GM21360 (cell line): ENCODE results near the gene IL34.

Experiments
- ATAC-seq: cut with Tn5 transposase; IDR thresholded peaks from one replicate; pipeline ENCODE4 v1.9.1; 2021; ENCODE audit warnings: mild to moderate bottlenecking, moderate library complexity; ENCODE audit not compliant: unreplicated experiment

IL34 gene

DNA sequence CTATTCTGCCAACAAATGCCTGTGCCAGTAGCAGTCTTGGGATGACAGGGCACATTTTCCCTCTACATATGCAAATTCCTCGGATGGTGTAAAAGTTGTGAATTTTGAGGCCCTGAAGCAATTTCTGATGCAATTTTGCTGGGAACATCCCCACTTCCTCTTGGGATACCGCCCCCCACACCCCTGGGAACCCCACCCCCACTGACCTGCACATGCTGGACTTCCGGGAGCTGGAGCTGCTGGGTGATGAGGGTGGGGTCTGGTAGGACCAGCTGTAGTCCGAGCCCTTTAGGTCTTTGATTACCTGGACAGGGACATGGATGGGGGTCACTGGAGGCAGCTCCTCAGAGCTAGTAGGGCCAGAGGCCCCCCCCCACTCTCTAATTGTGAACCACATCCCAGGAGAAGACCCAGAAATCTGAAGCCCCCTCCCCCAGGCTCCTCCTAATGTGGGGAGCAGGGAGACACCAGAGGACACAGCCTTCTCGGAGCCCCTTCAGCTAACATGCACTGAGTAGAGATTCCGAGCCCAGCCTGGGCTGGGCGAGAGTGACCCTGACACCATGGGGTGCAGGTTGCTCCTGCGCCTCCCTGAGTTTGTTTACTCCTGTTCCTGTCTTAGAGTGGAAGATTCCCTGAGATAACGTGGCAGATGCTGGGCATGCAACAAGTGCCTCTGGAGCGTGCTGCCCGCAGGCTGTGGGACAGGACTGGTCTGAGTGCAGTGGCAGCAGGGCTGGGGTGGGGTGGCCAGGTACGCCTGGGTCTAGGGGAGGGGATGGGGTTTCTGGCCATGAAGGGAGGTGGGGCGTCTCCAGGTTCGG is 30.5 kb downstream of the IL34 start:
- ATAC-seq, result no peak

DNA sequence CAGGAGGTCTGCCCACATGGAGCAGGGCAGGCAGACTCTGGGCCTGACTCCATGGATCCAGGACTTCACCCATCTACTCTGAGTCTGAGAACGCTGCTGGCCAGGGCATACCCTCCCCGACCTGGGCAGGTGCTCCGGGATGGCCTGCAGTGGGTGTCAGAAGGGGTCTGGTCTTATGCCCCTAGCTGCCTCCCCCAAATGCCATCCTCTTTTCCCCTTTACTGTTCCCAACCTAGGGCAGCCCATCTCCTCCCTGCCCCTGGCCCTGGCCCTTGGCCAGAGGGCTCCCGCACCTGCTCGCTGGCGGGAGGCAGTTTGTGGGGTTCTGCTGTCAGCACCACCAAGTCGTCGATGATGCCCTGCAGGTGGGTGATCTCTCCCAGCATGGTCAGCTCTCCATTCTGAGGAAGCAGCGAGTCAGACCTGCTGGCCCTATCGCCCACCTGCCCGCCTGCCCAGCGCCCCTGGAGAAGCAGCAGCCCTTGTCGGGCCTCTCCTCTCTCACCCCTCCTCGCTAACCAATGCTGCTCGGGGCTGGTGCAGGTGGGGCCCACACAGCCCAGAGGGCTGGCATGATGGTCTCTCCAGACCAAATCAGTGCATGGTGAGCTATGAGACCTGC is 31.3 kb downstream of the IL34 start:
- no peak for ATAC-seq

DNA sequence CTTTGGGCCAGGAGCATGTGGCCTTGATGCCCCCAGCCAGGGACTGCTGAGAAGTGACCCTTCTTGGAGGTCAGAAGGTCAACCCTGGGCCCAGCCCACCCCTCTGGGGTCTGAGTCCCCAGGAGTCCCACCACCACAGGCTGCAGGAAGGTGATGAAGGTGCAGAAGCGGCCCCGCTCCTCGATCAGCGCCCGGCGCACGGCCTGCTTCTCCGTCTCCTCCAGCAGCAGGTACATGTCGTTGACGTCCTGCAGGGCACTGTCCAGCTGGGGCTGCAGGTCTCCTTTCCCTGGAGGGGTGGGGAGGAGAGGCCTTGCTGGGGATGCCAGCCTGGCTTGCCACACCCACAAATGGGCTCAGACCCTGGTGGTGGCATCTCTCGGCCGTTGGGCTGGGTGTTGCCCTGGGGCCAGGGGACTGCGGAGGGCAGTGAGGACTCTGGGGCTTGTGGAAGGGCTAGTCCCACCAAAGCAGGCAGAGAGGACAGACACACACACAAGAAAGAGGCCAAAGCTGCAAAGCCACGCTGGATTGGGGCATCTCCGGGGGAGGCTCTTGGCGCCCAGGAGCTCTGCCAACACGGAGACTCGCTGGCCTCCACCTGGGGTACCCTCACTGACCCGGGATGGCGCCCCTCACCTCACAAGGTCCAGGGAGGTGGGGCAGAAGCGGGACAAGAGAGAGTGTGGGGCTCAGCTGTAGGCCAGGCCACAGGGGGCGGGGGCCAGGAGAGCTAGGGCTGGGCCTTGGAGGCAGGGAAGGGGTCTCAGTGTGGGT is 31.9 kb downstream of the IL34 start:
- ATAC-seq, result no peak

DNA sequence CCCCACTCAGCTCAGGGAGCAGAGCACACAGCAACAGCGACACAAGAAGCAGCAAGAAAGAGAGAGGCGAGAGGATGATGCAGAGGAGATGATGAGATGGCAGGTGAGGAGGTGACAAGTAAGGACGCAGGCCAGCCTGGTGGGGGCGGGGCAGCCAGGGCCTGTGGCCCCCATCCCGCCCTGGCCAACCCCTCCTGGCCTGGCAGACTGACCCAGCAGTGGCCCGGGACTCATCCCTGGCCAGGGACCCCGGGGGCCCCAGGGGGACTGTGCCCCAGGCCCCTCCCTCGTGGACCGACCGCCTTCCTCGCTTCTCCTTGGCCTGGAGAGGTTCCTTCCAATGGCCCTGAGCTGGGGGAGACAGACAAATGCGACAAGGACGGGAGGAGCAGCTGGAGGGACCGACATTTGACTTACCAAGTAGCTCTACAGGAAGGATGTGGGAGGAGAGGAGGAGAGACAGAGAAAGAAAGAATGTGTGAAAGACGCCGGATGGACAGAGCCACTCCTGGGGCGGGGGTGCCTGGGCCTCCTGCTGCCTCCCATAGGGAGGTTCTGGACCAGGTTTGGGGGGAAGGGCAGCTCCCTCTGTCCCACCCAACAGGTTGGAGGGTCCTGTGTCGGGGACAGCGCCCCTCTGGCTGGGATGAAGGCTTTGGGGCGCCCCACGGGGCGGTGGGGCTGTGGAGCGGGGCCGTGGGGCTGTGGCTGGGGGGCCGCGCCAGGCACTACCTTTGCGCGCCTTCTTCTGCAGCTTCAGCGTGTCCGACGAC is 32.7 kb downstream of the IL34 start:
- ATAC-seq, result no peak

DNA sequence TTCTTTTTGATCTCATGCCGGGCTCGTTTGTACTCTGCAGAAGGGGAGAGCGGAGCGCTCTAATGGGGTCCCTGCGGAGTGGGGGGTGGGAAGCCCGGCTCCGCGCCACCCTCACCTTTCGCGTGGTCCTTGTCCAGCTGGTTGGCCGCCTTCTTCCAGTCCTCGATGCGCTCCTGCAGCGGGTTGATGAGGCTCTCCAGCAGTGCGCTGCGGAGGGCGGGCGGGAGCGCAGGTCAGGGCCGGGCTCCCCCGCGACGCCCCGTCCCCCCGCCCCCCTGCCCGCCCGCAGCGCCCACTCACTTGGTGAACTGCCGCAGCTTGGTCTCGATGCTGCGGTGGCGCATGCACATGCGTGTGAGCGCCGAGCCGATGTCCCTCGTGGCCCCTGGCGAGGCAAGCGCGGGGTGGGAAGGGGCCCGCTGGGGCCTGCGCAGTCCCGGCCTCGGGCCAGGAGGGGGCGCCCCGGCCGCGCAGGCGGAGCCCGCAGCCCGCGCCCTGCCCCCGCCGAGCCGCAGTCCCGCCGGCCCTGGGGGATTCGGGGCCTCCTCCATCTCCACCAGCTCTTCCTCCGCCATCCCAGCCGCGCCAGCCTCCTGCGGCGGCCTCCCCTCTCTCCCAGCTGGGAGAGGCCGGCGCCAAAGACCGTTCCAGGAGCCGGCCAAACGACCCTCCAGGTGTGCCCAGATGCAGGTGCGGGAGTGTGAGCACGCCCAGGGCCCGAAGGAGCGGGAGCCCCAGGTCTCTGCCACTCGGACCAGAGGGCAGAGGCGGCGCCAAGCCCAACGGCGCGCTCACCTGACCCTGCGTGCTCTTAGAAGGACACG is 33.5 kb downstream of the IL34 start:
- no peak for ATAC-seq

DNA sequence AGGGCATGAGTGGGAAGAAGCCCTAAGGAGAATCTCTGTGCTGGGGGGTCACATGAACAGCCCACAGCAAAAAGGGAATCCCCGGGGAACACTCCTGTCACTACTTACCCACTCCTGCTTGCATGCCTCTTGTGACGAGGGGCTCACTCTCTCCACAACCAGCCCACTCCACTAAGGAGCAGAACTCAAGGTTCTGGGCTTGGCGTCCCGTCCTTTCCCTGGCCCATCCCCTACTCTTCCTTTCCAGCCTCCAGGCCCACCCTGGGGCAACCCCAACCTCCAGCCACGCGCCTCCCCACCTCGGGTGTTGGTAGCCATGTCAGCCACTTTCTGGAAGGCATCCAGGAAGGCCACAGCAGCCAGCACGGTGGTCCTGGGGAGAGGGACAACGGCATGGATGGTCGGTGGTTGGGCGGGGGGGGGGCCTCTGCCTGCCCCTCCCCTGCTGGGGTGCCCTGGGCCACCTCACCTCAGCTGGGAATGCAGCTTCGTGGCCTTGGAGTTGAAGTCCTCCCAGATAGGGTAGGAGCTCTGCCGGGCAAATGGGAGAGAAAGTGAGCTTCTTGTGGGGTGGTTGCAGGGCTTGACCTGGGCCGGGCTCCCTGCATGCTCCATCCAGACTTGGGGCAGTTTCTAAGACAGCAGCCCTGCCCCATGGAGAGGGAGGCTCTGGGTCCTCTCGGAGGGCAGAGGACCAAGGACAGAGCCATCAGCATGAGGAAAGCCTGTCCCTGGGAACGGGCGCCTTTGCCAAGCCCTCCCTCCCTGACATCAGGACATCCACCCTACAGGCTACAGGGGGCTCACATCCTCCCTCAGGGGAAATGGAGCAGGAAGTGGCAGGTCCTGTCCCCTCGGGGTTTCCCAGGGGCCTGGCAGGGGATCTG is 34.4 kb downstream of the IL34 start:
- ATAC-seq, result no peak

DNA sequence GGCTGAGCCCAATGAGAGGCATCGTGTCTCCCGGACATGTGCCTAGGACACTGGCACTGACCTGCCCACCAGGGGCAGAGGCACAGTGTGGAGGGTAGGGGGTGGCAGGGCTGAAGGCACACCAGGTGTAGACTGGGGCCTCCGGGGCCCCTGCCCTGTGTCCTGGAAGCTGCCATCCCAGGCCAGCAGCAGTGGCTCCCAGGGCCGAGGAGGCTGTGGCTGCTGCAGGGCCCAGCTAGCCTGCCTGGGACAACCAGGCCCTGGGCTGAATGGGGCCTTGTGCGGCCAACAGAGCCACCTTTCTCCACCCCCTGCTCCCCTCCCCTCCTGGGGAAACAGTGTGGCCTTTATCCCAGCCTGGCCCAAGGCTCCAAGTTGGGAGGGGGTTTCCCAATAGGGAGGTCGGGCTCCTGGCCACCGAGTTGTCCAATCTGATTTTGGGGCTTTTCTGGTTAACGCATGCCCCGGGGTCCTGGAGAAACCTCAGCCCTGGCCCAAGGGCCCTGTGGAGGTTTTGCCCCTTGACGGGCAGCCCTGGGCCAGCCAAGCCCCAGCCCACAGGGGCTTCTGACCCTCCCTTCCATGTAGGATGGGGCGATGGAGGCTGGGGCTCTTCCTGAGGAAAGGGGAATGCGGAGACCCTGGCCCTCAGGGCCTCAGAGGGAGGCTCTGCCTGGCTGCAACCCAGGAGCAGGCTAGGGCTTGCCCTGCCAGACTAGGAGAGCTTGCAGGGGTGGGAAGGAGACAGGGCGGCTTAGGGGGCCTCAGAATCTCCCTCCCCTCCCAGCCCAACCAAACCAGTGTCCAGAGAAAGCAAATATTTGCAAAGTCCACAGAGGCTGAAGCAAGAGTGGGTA is 35.3 kb downstream of the IL34 start:
- no peak for ATAC-seq

DNA sequence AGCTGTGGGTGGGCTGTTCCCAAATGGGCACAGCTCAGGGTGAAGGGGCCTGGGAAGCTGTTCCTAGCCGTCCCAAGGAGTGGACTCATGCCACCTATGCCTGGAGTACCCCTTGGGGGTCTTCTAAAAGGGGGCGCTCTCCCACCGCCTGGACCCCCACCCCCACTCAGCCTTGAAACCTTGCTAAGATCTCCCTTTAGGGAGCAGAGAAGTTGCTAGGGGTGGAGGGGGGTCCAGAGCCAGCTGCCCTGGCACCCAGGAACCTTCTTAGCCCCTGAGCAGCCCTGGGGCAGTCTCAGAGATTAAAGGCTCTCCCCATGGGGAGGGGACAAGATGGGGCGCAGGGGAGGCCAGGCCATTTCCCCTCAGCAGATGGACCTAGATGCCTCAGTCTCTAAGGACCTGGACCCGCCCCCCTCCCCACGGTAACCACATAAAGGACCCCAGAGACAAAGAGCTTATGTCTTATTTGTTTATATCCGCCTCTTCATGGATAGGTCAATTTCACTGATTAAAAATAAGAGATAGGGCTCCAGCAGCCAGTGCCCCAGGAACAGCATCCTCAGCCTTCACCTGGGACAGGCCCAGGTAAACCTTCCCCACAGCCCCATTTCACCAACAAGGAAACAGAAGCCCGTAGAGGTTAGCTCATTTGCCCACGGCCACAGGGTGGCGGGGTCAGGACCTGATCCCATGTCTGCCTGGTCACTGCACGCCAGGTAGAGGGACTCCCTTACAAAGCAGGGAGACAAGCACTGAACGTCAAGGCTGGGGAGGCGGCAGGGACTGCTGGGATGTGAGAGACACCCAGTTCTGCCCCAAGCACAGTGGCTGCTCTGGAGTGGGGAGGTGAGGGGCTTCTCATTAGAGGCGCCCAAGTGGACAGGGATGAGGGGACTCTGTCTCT is 36.1 kb downstream of the IL34 start:
- no peak for ATAC-seq

DNA sequence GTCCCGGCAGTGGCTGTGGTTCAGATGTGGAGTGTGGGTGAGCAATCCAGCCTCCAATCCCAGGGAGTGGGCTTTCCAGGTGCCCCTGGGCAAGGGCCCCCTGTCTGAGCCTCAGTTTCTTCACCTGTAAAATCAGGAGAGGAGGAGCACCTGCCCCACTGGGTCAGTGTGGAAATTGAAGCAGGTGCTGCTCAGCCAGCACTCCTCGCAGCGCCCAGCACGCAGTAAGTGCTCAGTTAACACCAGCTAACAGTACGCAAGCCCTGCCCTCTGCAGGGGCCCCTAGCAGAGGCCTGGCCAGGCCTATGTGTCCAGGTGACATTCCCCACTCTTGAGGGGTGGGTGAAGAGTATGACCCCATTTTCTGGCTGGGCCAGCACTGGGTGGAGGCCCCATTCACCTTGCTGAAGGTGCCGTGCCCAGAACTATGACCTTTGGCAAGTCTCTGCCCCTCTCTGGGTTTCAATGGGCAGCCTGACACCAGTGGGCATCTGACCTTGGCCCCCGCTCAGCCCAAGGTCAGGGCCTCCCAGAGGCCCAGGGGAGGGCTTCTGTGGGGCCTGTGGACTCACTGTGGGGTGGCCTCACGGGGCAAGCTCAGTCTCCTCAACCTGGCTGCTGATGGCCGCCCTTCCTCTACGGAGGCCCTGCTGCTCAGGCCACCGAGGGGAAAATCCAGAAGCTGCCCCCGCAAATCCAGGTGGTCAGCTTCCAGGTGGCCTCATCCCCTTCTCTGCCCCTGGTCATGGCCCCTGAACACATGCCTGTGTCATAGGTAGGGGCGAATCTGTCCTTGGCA is 37.0 kb downstream of the IL34 start:
- ATAC-seq, result no peak

DNA sequence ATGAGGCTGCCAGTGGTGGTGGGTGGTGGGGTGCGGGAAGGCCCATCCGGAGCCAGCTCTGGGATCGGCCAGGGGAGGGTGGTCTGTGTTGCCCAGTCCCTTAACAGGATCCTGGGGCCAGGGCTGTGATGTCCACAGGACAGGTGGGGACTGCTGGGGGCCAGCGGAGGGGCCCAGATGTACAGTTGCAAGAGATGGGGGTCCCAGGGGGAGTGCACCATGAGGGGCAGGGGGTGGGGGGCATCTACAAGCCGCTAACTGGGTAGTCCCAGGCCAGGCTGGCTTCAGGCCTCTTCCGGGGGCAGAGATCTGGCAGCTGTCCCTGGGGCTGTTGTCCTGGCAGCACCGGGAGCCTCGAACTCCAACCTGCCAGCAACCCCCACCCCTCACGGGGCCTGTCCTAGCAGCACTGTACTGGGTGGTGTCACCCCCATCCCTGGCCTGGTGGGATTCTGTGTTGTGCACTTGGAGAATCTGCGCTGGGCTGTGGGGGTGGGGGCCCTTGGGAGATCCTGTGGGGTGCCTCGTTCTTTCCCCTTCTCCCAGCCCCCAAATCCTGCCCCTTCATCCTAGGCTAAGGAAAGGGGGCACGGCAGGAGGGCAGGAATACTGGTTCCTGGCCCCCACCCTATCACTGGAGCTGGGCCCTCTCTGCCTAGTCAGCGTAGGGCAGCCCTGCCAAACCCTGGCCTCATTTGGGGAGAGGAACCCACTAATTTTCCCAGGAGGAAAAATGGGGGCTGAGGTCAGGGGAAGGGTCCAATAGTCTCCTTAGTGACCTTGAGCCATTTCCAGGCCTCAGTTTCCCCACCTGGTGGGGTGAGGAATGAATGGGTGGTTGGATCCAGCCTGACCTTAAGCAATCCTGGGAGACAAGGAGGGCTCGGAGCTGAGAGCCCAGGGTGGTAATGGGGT is 38.0 kb downstream of the IL34 start:
- ATAC-seq, result no peak

DNA sequence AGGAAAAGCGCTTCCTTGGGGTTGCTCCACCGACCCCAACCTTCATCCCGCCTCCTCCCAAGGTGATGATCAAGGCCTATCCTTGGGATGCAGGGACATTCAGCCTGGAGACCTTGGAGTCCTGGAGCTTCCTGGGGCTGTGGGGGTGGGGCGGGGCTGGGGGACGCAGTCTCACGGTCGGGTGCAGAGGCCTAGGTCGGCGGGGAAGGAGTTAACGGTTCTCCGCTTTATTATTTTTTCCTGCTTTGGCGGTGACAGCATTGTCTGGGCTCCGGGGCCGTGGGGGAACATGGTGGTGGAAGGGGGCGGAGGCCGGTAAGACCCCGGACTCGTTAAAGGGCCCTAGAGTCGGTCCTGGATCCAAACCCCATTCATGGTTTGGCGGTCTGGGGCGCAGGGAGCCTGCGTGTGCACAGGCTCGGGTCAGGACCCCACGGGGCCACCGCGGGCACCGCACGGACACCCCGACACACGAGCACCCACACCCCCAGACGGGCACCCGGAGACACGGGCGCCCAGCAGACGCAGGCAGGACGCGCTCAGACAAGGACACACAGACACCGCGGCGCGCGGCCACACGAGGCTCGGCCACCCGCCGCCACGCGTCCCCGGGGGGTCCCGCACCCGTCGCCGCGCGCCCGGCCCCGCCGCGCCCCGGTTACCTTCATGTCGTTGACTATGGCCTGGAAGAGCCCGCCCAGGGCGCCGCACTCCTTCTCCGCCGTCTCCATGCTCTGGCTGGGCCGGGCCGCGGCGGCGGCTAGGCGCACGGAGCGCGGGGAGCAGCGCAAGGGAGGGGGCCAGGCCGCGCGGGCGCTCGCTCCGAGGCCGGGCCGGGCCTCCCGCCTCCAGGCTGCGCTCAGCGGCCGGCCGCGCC is 38.9 kb downstream of the IL34 start:
- no peak for ATAC-seq

DNA sequence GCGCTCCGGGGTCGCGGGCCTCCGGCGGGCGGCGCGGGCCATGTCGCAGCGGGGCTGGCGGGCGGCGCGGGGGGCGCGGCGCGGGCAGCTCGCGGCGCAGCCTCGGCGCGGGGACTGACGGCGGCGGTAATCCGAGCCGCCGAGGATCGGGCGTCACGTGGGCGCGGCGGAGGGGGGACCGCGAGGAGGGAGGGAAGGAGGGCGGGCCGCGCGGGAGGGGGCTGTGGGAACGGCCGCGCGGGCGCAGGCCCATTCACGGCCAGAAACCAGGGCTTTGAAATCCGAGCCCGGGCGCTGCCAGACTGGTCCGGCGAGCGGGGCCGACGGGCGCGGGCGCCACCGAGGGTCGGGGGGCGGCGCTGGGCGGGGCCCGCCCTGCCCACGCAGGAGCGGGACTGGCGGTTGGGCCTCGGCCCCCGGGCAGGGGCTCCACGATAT is 39.6 kb downstream of the IL34 start, which contains the start of gene MTSS2:
TSS of gene MTSS2 (minus strand) at position 116 of the 438 bp plus-strand sequence. CDS start 262 bp downstream, outside the sequence.
- ATAC-seq, result no peak

DNA sequence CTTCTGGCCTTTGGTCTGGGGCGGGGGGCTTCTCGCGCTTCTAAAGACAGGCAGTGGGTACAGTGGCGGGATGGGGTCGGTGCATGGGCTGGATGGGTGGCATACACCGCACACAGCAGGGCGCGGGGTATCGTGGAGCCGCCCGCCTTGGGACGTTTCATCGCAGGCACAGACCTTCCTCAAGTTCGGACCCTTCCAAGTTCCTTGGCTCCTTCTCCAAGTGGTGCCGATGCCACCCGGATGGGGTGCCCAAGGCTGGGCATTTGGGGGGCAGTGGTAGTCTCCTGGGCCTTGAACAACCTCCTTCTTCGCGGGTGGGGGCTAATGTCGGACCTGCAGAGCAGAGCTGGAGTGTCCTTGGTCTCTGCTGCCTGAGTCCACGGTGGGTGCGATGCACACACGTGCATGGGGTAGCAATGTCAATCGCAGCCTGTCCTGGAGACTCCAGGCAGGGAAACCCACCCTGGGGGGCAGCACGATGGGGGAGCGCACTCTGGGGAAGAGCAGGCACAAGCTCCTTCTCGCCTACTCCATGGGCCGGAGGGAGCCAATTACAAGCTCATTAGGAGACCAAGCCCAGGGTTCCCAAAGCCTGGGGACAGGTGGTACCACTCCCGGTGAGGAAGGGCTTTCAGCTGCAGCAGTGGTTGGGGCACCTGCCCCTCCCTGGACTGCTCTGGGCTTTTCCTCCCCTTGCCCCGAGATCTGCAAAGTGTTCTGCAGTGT is 40.2 kb downstream of the IL34 start:
- ATAC-seq, result no peak

DNA sequence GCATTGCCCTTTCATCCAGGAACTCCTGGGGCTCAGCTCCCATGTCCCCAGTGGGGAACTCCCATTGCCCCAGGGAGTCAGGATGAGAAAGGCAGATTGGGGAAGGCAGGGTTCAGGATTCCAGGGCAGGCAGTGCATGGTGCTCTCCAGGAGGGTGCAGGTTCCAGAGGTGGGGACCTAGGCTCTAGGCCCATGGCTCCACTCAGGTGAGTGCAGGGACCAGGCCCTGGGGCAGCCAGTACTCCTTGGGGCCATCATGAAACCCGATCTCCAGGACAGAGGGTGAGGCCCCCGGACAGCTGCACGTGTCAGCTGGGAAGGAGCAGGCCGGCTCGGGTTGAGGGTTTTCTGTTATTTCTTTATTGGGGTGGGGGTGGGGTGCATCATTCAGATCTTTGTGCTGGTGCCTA is 40.7 kb downstream of the IL34 start:
- no peak for ATAC-seq
